Measurements from ENCODE around the gene INPP5B. TPM values are rescaled to one million over a fixed set of nuclear protein-coding genes. Genes with fewer than 3 reads are reported as not detected.

Gene INPP5B
- total RNA-seq, 2 donors from 2014 or later: 14.3 to 24.6 TPM

DNA sequence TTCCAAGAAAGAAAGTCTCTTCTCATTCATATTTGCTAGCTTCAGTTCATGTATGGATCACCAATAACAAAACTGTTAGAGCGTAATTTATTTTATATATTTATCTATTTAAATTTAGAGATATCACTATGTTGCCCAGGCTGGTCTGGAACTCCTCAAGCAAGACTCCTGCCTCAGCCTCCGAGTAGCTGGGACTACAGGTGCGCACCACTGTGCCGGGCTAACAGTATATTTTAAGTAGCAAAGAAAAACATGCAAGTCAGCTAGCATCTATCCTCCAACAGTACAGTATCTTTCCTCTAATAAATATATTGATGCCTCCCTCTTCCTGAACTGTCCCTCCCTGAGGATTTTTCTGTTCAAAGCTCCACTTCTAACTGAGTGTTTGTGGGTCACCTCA is 21.5 kb downstream of the INPP5B start:
- intact Hi-C loops (cut with DNase I): no loop called here
- TF ChIP-seq, protein P1, sequence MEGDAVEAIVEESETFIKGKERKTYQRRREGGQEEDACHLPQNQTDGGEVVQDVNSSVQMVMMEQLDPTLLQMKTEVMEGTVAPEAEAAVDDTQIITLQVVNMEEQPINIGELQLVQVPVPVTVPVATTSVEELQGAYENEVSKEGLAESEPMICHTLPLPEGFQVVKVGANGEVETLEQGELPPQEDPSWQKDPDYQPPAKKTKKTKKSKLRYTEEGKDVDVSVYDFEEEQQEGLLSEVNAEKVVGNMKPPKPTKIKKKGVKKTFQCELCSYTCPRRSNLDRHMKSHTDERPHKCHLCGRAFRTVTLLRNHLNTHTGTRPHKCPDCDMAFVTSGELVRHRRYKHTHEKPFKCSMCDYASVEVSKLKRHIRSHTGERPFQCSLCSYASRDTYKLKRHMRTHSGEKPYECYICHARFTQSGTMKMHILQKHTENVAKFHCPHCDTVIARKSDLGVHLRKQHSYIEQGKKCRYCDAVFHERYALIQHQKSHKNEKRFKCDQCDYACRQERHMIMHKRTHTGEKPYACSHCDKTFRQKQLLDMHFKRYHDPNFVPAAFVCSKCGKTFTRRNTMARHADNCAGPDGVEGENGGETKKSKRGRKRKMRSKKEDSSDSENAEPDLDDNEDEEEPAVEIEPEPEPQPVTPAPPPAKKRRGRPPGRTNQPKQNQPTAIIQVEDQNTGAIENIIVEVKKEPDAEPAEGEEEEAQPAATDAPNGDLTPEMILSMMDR (IDR thresholded peaks at IDR 0.05): no peak
- no peaks in the 10 kb centered on the region for H3K4me1 ChIP-seq
- no peak overlapping the region for H3K27ac ChIP-seq
- no peaks in the 10 kb centered on the region for H3K36me3 ChIP-seq
- no peak overlapping the region for H3K9ac ChIP-seq (ENCODE audit: low read depth in 2 of 2, low read length in 2 of 2)
- H3K27me3 ChIP-seq: no peaks in the 10 kb centered on the region
- H3K4me3 ChIP-seq: no peak overlapping the region
- H3K9me3 ChIP-seq: no peaks in the 10 kb centered on the region
- DNase-seq: no peak

DNA sequence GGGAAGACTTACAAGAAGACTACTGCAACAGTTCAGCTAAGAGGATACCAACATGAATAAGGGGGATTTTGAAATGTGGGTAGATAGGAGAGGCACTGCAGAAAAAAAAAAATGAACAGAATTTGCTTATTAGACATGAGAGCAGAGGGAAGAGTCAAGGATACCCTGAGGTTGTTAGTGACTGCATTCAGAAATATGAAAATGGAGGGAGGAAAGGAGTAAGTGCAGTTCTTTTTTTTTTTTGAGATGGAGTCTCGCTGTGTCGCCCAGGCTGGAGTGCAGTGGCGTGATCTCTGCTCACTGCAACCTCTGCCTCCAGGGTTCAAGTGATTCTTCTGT is 23.3 kb downstream of the INPP5B start:
- no peak overlapping the region for H3K27ac ChIP-seq
- H3K4me3 ChIP-seq: no peak overlapping the region
- H3K9me3 ChIP-seq: no peaks in the 10 kb centered on the region
- H3K27me3 ChIP-seq: no peaks in the 10 kb centered on the region
- H3K4me1 ChIP-seq: no peaks in the 10 kb centered on the region
- TF ChIP-seq, protein P1 (IDR thresholded peaks at IDR 0.05): no peak
- no peak for DNase-seq
- no peaks in the 10 kb centered on the region for H3K36me3 ChIP-seq
- no peak overlapping the region for H3K9ac ChIP-seq (ENCODE audit: low read depth in 2 of 2, low read length in 2 of 2)
- intact Hi-C loops (cut with DNase I): no loop called here

DNA sequence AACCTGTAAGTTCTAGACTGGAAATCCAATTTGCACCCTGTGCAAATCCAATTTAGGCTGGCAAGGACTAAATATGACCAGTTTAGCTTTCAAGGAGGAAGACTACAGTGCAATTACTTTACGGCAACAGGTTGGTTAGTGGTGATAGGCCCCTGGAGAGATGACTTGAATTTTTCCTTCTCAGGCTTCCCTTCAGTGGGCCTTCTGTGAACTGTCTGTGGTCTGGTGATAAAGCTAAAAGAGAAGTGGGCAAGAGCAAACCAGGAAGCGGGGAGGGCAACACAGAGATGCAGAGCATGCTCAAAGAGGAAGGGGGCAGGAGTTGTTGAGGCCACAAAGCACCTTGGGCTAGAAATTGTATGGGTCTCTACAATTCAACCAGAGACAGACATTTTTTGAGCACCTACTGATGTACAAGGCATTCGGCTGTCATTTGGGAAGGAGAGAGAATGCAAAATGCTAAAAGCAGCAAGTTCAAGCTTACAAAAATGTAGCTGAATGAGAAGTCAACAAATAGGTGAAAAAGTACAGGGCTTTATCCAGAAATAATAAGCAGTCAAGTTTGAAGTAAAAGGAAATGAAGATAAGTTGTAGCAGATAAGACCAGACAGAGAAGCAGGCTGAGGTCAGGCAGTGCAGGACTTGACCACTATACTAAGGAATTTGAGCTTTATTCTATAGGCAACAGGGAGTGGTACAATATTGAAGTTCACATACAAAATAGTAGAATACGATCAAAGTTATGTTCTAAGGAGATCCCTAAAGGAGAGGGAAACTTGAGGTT is 23.9 kb downstream of the INPP5B start:
- Histone ChIP-seq H3K9me3 (no peaks in the 10 kb centered on the region), H3K4me1 (no peaks in the 10 kb centered on the region), H3K36me3 (no peaks in the 10 kb centered on the region), H3K9ac (ENCODE audit: low read depth in 2 of 2, low read length in 2 of 2) (no peak overlapping the region), H3K27ac (no peak overlapping the region), H3K4me3 (no peak overlapping the region), H3K27me3 (no peaks in the 10 kb centered on the region)
- TF ChIP-seq, protein P1 (IDR thresholded peaks at IDR 0.05): no peak
- intact Hi-C loops (cut with DNase I): no loop called here
- no peak for DNase-seq

DNA sequence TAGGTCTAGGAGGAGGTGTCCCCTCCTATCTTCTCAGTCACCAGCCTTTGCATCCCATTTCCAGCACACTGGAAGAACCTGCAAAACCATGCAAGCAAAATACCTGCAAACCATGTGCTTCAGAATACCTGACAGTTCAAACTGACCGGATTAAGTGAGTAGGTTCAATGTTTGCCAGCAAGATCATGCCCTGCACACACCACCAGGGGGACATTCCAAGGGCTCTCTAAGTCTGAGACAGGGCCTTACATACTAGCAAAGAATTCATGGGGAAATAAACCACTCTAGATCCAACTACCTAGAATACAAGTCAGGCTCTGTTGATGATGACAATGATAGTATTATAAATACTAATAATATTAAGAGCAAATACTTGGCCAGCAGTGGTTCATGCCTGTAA is 27.6 kb downstream of the INPP5B start:
- Histone ChIP-seq H3K9ac (ENCODE audit: low read depth in 2 of 2, low read length in 2 of 2) (no peak overlapping the region), H3K4me3 (no peak overlapping the region), H3K27me3 (no peaks in the 10 kb centered on the region), H3K9me3 (no peaks in the 10 kb centered on the region), H3K4me1 (no peaks in the 10 kb centered on the region), H3K27ac (no peak overlapping the region), H3K36me3 (no peaks in the 10 kb centered on the region)
- no peak for DNase-seq
- TF ChIP-seq, protein P1 (IDR thresholded peaks at IDR 0.05): no peak
- intact Hi-C loops (cut with DNase I): no loop called here

DNA sequence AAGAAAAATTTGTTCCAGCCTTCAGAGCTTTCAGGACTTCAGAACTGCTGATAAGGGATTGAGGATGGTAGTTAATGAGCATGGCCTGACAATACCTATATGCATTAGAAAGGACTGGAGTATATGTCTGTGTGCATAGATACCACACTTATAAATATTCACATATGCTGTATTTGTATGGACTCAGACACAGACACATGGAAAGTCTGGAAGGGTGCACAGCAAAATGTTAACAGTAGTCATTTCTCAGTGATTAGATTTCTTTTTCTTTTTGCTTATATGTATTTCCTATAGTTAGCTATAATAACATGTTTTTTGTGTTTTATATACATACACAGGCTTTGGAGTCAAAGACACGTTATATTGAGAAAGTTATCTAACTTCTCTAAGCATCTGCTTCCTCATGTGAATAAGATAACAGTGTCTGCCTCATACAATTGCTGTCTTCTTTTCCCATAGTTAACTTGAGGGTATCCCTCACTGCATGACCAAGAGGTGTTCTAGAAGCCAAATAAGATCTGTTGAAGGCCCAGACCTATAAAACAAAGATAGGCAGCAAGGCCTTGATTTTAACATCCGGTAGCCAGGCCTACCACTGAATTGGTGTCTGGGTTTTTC is 31.3 kb downstream of the INPP5B start:
- Histone ChIP-seq H3K36me3 (no peaks in the 10 kb centered on the region), H3K4me3 (no peak overlapping the region), H3K9me3 (no peaks in the 10 kb centered on the region), H3K9ac (ENCODE audit: low read depth in 2 of 2, low read length in 2 of 2) (no peak overlapping the region), H3K27me3 (no peaks in the 10 kb centered on the region), H3K4me1 (no peaks in the 10 kb centered on the region), H3K27ac (no peak overlapping the region)
- intact Hi-C loops (cut with DNase I): no loop called here
- DNase-seq: no peak
- TF ChIP-seq, protein P1 (IDR thresholded peaks at IDR 0.05): no peak
